Nucleus accumbens (tissue), 56 donors: ENCODE measurements around the gene SERINC4.

Experiments
- DNase-seq, 56 donors: peaks; one replicate each; lab custom pipeline; 2025; lab: John Stamatoyannopoulos, UW

Gene SERINC4

GRCh38 chr15:43763819-43764446 is 36.1 kb downstream of the SERINC4 start:
- DNase-seq, result no peak

DNA sequence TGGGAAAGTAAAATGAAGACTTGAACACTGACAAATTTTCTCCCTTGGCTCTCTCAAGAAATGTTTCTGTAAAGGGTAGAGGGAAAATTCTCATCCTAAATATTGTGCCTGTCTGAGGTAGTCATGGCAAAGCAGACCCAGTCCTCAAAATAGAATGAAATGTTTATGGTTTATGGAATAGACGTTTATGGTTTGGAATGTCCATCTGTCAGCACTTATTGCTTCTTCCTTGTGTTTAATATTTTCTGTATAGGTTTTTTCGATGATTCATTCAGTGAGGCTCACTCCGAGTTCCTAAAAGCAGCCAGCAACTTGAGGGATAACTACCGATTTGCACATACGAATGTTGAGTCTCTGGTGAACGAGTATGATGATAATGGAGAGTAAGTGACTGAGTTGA is 37.2 kb downstream of the SERINC4 start:
- DNase-seq, result no peak

- DNase-seq, result no peak
Observed at GRCh38 chr15:43751885-43752284, 48.1 kb downstream of the SERINC4 start.

DNA sequence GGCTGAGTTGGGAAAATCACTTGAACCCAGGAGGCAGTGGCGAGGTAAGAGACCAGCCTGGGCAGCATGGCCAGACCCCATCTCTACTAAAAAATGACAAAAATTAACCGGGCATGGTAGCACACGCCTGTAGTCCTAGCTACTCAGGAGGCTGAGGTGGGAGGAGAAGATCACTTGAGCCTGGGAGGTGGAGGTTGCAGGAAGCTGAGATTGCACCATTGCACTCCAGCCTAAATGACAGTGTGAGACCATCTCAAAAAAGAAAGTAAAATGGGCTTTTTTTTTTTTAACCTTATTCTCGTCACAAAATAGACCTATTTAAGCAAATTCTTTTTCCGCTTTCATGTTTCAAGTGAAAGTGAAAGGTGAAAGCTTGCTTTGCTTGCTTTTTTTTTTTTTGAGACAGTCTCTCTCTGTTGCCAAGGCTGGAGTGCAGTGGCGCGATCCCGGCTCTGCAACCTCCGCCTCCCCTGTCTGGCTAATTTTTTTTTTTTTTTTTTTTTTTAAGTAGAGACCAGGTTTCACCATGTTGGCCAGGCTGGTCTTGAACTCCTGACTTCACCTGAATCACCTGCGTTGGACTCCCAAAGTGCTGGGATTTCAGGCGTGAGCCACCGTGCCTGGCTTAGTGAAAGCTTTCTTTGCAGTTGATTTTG is 50.2 kb downstream of the SERINC4 start:
- DNase-seq, result no peak

GRCh38 chr15:43748376-43748775 is 51.6 kb downstream of the SERINC4 start:
- no peak for DNase-seq

DNA sequence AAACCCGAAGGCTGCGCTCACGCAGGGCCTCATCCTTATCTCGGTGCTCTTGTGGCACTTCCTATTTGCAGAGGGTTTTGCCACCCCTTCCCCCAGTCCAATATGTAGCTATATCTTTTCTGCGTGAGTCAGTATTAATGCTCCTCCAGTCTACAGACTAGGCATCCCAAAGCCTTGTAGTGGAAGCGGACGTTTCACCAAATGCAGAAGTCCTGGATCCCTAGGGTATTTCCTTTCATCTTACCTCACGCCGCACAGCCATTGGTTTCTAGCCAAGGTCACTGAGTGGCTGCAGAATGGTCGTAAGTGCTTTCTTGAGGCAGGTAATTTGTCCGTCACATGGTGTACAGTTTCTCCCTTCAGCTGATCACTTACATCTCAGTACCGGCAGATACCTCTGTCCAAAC is 53.1 kb downstream of the SERINC4 start:
- DNase-seq, result peak in 5 of 56 donors; percentile 21 to 52 (median 23)

DNA sequence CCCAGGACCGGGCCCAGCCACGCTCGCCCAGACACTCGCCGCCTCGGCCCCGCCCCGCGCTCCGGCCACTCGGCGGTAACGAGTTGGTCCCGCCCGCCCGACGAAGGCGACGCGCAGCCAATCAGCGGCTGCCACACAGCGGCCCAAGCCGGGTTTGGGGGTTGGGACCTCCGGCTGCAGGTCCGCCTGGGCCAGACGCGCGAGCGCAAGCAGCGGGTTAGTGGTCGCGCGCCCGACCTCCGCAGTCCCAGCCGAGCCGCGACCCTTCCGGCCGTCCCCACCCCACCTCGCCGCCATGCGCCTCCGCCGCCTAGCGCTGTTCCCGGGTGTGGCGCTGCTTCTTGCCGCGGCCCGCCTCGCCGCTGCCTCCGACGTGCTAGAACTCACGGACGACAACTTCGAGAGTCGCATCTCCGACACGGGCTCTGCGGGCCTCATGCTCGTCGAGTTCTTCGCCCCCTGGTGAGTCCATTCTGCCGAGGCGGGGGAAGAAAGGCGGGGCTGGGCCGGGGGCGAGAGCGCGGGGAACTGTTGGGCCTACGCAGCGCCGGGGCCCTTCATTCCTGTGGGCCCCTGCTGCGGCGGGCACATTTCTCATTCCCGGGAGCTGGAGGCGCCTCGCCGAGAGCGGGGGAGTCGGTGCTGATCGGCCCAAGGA is 53.6 kb downstream of the SERINC4 start, which contains the start of gene PDIA3:
Gene PDIA3 (plus strand): TSS at position 194 of the 658 bp plus-strand sequence. CDS start 102 bp downstream, at position 296.
- peak; percentile 52 to 96 (median 88) for DNase-seq
